Epithelial cell of esophagus (primary cell): ENCODE results near the gene FHIT.

ENCODE experiments used
- DNase-seq: peaks from one replicate; pipeline ENCODE4 v3.0.0; 2010; ENCODE audit warnings: low read depth
- H3K4me3 ChIP-seq: 2 replicates; pipeline ENCODE4 v1.5.1; 2011; ENCODE audit warnings: mild to moderate bottlenecking, low read length, control low read depth
- CTCF ChIP-seq: IDR thresholded peaks from 2 replicates; pipeline ENCODE4 v1.5.1; 2011; ENCODE audit warnings: low read depth, mild to moderate bottlenecking, low read length, control low read depth, inconsistent platforms; ENCODE audit not compliant: insufficient read depth; ENCODE audit errors: missing control alignments

The FHIT gene

GRCh38 chr3:60177726-60178125, 1073.5 kb downstream of the FHIT start:
- no peak for TF ChIP-seq CTCF
- DNase-seq: no peak
- no peak overlapping the region for H3K4me3 ChIP-seq

- no peak for DNase-seq
- no peak for TF ChIP-seq CTCF
- no peak overlapping the region for H3K4me3 ChIP-seq
Measured at GRCh38 chr3:60176614-60177013, 1074.6 kb downstream of the FHIT start.

GRCh38 chr3:60175680-60176079, 1075.6 kb downstream of the FHIT start:
- no peak overlapping the region for H3K4me3 ChIP-seq
- DNase-seq: no peak
- TF ChIP-seq CTCF: no peak

- DNase-seq: no peak
- H3K4me3 ChIP-seq: no peak overlapping the region
- TF ChIP-seq CTCF: no peak
Measured at GRCh38 chr3:60169755-60170154, 1081.5 kb downstream of the FHIT start.

GRCh38 chr3:60167186-60167585, 1084.1 kb downstream of the FHIT start:
- TF ChIP-seq CTCF: no peak

GRCh38 chr3:60160822-60161748, 1090.2 kb downstream of the FHIT start:
- DNase-seq: no peak
- no peak overlapping the region for H3K4me3 ChIP-seq
- no peak for TF ChIP-seq CTCF

More at GRCh38 chr3:60167186-60167585, 1084.1 kb downstream of the FHIT start:
- H3K4me3 ChIP-seq: no peak overlapping the region
- no peak for DNase-seq

- DNase-seq: no peak
- no peak for TF ChIP-seq CTCF
- H3K4me3 ChIP-seq: no peak overlapping the region
Measured at GRCh38 chr3:60160111-60160821, 1091.0 kb downstream of the FHIT start.
